Kidney (tissue), 14 donors: Measurements from ENCODE around the gene MAB21L3. TPM values are rescaled to one million over a fixed set of nuclear protein-coding genes. Genes with fewer than 3 reads are reported as not detected.

Experiments
- DNase-seq, 5 donors: peaks; one replicate each; pipeline ENCODE4 v3.0.0-alpha.2; 2013 to 2020
- FAIRE-seq: peaks from 2 replicates; lab custom pipeline; 2012; peaks lifted over from hg19 to GRCh38; lab: Jason Lieb, UNC
- H3K27ac ChIP-seq, 2 donors: one replicate each; pipeline ENCODE4 v1.7.0; 2013; ENCODE audit warnings: low read depth in 2 of 2, low read length in 2 of 2, inconsistent platforms in 1 of 2
- H3K27me3 ChIP-seq: one replicate; pipeline ENCODE4 v1.7.1; 2013; ENCODE audit warnings: low read length, inconsistent platforms; ENCODE audit not compliant: control insufficient read depth, insufficient read depth
- H3K36me3 ChIP-seq, 3 donors: one replicate each; pipeline versions ENCODE4 v1.7.0 to v1.7.1; 2013; ENCODE audit warnings: low read length in 3 of 3, control low read depth in 1 of 3, inconsistent platforms in 1 of 3; ENCODE audit not compliant: insufficient read depth in 3 of 3, control insufficient read depth in 2 of 3
- H3K4me1 ChIP-seq, 3 donors: one replicate each; pipeline versions ENCODE4 v1.7.0 to v1.7.1; 2013; ENCODE audit warnings: low read length in 3 of 3, inconsistent platforms in 1 of 3, low read depth in 1 of 3; ENCODE audit not compliant: control insufficient read depth in 2 of 3, insufficient read depth in 2 of 3
- H3K4me3 ChIP-seq, 3 donors: one replicate each; pipeline versions ENCODE4 v1.7.0 to v1.8.1; 2013; ENCODE audit warnings: low read length in 3 of 3, control low read depth in 1 of 3, inconsistent platforms in 1 of 3
- H3K9ac ChIP-seq, 3 donors: one replicate each; pipeline versions ENCODE4 v1.7.0 to v1.7.1; 2013; ENCODE audit warnings: low read length in 3 of 3, control low read depth in 1 of 3, inconsistent platforms in 1 of 3
- H3K9me3 ChIP-seq, 3 donors: one replicate each; pipeline versions ENCODE4 v1.7.0 to v1.7.1; 2013; ENCODE audit warnings: low read length in 3 of 3, control low read depth in 1 of 3, inconsistent platforms in 1 of 3; ENCODE audit not compliant: control insufficient read depth in 2 of 3, insufficient read depth in 1 of 3
- CTCF ChIP-seq: IDR thresholded peaks from 3 replicates; pipeline ENCODE4 v1.5.1; 2012; ENCODE audit warnings: mild to moderate bottlenecking, moderate library complexity, borderline replicate concordance; ENCODE audit not compliant: insufficient read depth; ENCODE audit errors: extremely low read depth
- intact Hi-C: fragments of 100-400 bp; cut with DNase I; formaldehyde crosslinking; loops from one replicate; pipeline ENCODE4 v1.11.1; 2022
- polyA plus RNA-seq: library from polyadenylated mRNA; stranded (reverse); fragments of 350-450 nt; fragmentation: Illumina TruSeq; extraction: RNeasy Lipid Tissue Mini Kit (QIAGEN cat#74804); gene quantifications from one replicate; pipeline ENCODE4 v1.2.3, GENCODE V29; 2014; ENCODE audit warnings: low read depth, low replicate concordance; ENCODE audit not compliant: insufficient read depth
- total RNA-seq: library from RNA; stranded (reverse); fragmentation: NEBNext Ultra II Directional; extraction: Animal tissue kit (Norgen Biotek cat#: 25700); gene quantifications from one replicate; pipeline ENCODE4 v1.2.1, GENCODE V29; 2021
- donor health status: control.
- donor health status: control.
- donor health status: control.
- donor health status: control.
- donor health status: control.
- donor health status: DM: yes; HTN: yes; CAD: no.
- donor health status: Normal renal cell carcinoma (clear cell type).

Gene MAB21L3
- total and polyA plus RNA-seq, 2 donors from 2014 or later: 0.24 to 2.9 TPM

DNA sequence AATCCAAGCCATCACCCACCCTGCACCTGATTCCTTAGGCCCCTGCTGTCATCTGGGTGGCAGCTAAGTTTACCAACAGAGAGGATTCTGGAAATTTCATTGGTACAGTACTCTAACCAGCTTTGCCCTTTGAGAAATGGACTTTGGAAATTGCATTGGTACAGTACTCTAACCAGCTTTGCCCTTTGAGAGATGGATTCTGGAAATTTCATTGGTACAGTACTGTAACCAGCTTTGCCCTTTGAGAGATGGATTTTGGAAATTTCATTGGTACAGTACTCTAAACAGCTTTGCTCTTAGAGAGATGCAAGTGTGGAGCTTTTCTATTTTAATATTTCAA lies 42.5 kb downstream of the MAB21L3 start:
- H3K36me3 ChIP-seq: no peaks in the 10 kb centered on the region
- TF ChIP-seq CTCF: no peak
- H3K27me3 ChIP-seq: no peaks in the 10 kb centered on the region
- DNase-seq (no peak), FAIRE-seq (no peak)
- intact Hi-C loops: no loop called here
- H3K4me3 ChIP-seq: no peak overlapping the region
- no peaks in the 10 kb centered on the region for H3K9me3 ChIP-seq
- H3K4me1 ChIP-seq: peaks cover 0 to 19% (median 14%) of the 10 kb centered on the region in 3 donors
- H3K27ac ChIP-seq: peak overlapping the region in 1 of 2 donors; percentile 68
- H3K9ac ChIP-seq: no peak overlapping the region

- Histone ChIP-seq H3K36me3 (no peaks in the 10 kb centered on the region), H3K4me3 (no peak overlapping the region), H3K9me3 (no peaks in the 10 kb centered on the region), H3K27me3 (no peaks in the 10 kb centered on the region), H3K27ac (peak overlapping the region in 1 of 2 donors; percentile 51), H3K9ac (no peak overlapping the region), H3K4me1 (peaks cover 0 to 19% (median 14%) of the 10 kb centered on the region in 3 donors)
- DNase-seq: no peak
- TF ChIP-seq CTCF: no peak
- FAIRE-seq: no peak
- intact Hi-C loops: no loop called here
Measured at GRCh38 chr1:116154536-116154935, 43.3 kb downstream of the MAB21L3 start.

- Histone ChIP-seq H3K4me3 (no peak overlapping the region), H3K27ac (no peak overlapping the region), H3K9ac (no peak overlapping the region), H3K4me1 (peaks cover 0 to 15% (median 10%) of the 10 kb centered on the region in 3 donors), H3K36me3 (no peaks in the 10 kb centered on the region), H3K27me3 (no peaks in the 10 kb centered on the region), H3K9me3 (no peaks in the 10 kb centered on the region)
- DNase-seq (no peak), FAIRE-seq (no peak)
- intact Hi-C loops: no loop called here
- TF ChIP-seq CTCF: no peak
Measured at GRCh38 chr1:116157096-116157495, 45.9 kb downstream of the MAB21L3 start.

DNA sequence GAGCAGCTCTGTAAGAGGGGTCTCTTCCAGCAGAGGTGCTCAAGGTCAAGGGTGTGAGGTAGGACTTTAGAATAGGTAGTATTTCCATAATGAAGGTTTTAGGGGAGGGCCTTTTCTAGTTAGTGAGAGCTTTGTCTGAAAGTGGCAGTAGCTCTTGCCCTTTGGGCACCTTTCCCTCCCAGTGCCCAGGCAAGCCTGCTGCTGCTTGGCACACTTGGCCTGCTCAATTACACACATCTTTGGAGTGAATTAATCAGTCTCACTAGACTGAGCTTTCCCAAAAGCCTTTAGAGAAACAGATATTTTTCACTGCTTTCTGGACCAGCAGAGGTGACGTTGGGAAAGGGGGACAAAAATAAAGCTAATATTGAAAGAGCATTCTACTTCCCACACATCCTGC lies 48.0 kb downstream of the MAB21L3 start:
- no peak for FAIRE-seq
- no peaks in the 10 kb centered on the region for H3K27me3 ChIP-seq

More for the DNA sequence above, 48.0 kb downstream of the MAB21L3 start:
- no peaks in the 10 kb centered on the region for H3K36me3 ChIP-seq
- H3K9me3 ChIP-seq: no peaks in the 10 kb centered on the region
- H3K4me3 ChIP-seq: no peak overlapping the region
- peak overlapping the region; percentile 43 to 46 for H3K27ac ChIP-seq
- no peak overlapping the region for H3K9ac ChIP-seq
- intact Hi-C loops: no loop called here
- peaks cover 0 to 3% (median 2%) of the 10 kb centered on the region in 3 donors for H3K4me1 ChIP-seq
- no peak for TF ChIP-seq CTCF
- DNase-seq: peak in 1 of 5 donors; percentile 35
